Ishikawa (cell line): ENCODE data around the gene ZNF92.

Experiments
- CEBPB ChIP-seq: IDR thresholded peaks from 2 replicates; pipeline ENCODE4 v1.6.1; 2012
- CREB1 ChIP-seq: IDR thresholded peaks from 2 replicates; pipeline ENCODE4 v1.6.1; 2012; ENCODE audit warnings: low read depth
- EGR1 ChIP-seq: IDR thresholded peaks from 2 replicates; pipeline ENCODE4 v1.6.1; 2012
- EP300 ChIP-seq: IDR thresholded peaks from 2 replicates; pipeline ENCODE4 v1.6.1; 2012; ENCODE audit warnings: borderline replicate concordance
- FOXM1 ChIP-seq: IDR thresholded peaks from 2 replicates; pipeline ENCODE4 v1.6.1; 2012; ENCODE audit warnings: low read depth, borderline replicate concordance
- MAX ChIP-seq: IDR thresholded peaks from 2 replicates; pipeline ENCODE4 v1.6.1; 2012
- NFIC ChIP-seq: IDR thresholded peaks from 2 replicates; pipeline ENCODE4 v1.6.1; 2012
- RAD21 ChIP-seq: IDR thresholded peaks from 2 replicates; pipeline ENCODE4 v1.6.1; 2012; ENCODE audit warnings: low read depth
- TAF1 ChIP-seq: IDR thresholded peaks from 2 replicates; pipeline ENCODE4 v1.6.1; 2012; ENCODE audit warnings: low read depth, mild to moderate bottlenecking
- TCF12 ChIP-seq: IDR thresholded peaks from 2 replicates; pipeline ENCODE4 v1.6.1; 2012; ENCODE audit warnings: low read depth
- TEAD4 ChIP-seq: IDR thresholded peaks from 2 replicates; pipeline ENCODE4 v1.6.1; 2012
- USF1 ChIP-seq: IDR thresholded peaks from 2 replicates; pipeline ENCODE4 v1.6.1; 2012
- YY1 ChIP-seq: IDR thresholded peaks from 2 replicates; pipeline ENCODE4 v1.6.1; 2012; ENCODE audit warnings: low read depth
- ZBTB7A ChIP-seq: IDR thresholded peaks from 2 replicates; pipeline ENCODE4 v1.6.1; 2012; ENCODE audit warnings: low read depth
- TF ChIP-seq, protein P1 (sequence below): IDR thresholded peaks from 2 replicates; pipeline ENCODE4 v1.6.1; 2012; ENCODE audit warnings: low read depth, mild to moderate bottlenecking

ZNF92 gene

GRCh38 chr7:65444205-65444842 lies 70.7 kb downstream of the ZNF92 start:
- TF ChIP-seq ZBTB7A (no peak), TEAD4 (no peak), RAD21 (no peak), EP300 (no peak), EGR1 (no peak), CREB1 (no peak), YY1 (no peak)
- TF ChIP-seq, protein P1, sequence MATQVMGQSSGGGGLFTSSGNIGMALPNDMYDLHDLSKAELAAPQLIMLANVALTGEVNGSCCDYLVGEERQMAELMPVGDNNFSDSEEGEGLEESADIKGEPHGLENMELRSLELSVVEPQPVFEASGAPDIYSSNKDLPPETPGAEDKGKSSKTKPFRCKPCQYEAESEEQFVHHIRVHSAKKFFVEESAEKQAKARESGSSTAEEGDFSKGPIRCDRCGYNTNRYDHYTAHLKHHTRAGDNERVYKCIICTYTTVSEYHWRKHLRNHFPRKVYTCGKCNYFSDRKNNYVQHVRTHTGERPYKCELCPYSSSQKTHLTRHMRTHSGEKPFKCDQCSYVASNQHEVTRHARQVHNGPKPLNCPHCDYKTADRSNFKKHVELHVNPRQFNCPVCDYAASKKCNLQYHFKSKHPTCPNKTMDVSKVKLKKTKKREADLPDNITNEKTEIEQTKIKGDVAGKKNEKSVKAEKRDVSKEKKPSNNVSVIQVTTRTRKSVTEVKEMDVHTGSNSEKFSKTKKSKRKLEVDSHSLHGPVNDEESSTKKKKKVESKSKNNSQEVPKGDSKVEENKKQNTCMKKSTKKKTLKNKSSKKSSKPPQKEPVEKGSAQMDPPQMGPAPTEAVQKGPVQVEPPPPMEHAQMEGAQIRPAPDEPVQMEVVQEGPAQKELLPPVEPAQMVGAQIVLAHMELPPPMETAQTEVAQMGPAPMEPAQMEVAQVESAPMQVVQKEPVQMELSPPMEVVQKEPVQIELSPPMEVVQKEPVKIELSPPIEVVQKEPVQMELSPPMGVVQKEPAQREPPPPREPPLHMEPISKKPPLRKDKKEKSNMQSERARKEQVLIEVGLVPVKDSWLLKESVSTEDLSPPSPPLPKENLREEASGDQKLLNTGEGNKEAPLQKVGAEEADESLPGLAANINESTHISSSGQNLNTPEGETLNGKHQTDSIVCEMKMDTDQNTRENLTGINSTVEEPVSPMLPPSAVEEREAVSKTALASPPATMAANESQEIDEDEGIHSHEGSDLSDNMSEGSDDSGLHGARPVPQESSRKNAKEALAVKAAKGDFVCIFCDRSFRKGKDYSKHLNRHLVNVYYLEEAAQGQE, result no peak

DNA sequence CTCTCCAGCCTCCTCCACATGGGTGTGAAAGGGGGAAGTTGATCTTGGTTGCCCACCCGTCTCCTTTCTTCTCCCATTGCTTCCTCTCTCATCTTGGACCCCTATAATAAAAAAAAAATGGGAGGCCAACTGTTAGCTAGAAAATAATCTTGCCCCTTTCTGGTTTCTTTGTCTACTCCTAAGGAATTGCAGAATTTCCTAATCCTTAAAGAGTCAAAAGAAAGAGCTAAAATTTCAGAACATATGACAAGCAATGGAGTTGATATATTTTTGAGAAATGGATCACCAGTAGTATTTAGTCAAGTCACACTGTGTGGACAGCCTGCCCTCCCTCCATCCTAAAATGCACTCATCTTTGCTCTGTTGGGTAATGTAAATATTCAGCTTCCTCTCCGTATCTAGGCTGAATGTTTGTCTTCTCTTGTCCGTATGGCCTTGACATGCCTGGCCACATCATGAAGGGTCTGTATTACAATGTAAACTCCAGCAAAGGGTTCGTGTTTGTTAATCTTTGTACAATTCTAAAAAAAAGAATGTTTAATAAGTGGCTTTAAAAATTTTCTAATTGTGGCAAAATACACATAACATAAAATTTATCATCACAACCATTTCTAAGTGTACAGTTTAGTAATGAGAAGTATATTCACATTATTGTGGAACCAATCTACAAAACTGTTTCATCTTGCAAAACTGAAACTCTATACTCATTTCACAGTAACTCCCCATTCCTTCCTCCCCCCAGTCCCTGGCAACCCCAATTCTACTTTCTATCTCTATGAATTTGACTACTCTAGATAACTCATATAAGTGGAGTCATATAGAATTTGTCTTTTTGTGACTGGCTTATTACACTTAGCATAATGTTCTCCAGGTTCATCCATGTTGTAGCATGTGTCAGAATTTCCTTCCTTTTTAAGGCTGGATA lies 71.5 kb downstream of the ZNF92 start:
- no peak for TF ChIP-seq TAF1
- TF ChIP-seq YY1, result no peak
- TF ChIP-seq MAX, result no peak
- TF ChIP-seq ZBTB7A, result no peak
- TF ChIP-seq, protein P1, result no peak
- TF ChIP-seq TEAD4, result no peak
- TF ChIP-seq FOXM1, result no peak
- TF ChIP-seq TCF12, result no peak
- no peak for TF ChIP-seq RAD21
- no peak for TF ChIP-seq CEBPB
- TF ChIP-seq USF1, result no peak
- no peak for TF ChIP-seq EP300
- TF ChIP-seq NFIC, result no peak
- TF ChIP-seq CREB1, result no peak
- no peak for TF ChIP-seq EGR1

- peak; percentile 53 for TF ChIP-seq RAD21
Observed at GRCh38 chr7:65447041-65447440, 73.4 kb downstream of the ZNF92 start.

- TF ChIP-seq EP300 (no peak), USF1 (no peak), RAD21 (no peak), EGR1 (no peak), TCF12 (no peak)
Observed at GRCh38 chr7:65448816-65449504, 75.3 kb downstream of the ZNF92 start.

DNA sequence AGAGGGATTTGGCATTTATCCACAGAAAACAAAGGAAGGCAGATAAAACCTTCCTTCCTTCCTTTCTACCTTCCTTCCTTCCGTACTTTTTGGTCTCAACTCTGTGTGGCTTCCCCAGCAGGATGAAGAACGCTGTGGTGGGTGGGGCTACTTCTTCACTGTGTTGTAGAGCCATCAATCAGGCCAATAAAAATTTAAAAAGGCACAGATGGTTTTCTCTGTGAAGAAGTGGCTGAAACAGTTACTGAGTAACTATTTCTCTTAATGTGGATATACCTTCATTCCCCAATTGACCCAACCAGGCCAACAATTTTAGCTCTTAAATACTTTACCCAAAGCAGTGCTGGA lies 75.8 kb downstream of the ZNF92 start:
- TF ChIP-seq MAX (no peak), TAF1 (no peak), RAD21 (no peak), YY1 (no peak), TCF12 (no peak)
